Neutrophil (primary cell): ENCODE measurements around the gene HSD3B1.

Source experiments
- H3K27ac ChIP-seq: fragments of 200-600 bp; sonication (generic); 2 replicates; pipeline ENCODE4 v1.5.1; 2016; ENCODE audit warnings: mild to moderate bottlenecking, moderate library complexity
- H3K27me3 ChIP-seq: fragments of 200-600 bp; sonication (generic); 2 replicates; pipeline ENCODE4 v1.6.0; 2016; ENCODE audit warnings: mild to moderate bottlenecking
- H3K36me3 ChIP-seq: fragments of 200-600 bp; sonication (generic); 2 replicates; pipeline ENCODE4 v1.5.1; 2017
- H3K4me1 ChIP-seq, 2 experiments: fragments of 200-600 bp in 1 of 2; sonication (generic) in 1 of 2; 1 replicate in 1 of 2; 2 replicates in 1 of 2; pipeline versions ENCODE4 v1.5.1 to v1.6.1; 2013 to 2016; ENCODE audit warnings: low read depth in 1 of 2, low read length in 1 of 2, mild to moderate bottlenecking in 1 of 2, moderate library complexity in 1 of 2; ENCODE audit not compliant: control insufficient read depth in 1 of 2, insufficient read depth in 1 of 2
- H3K4me3 ChIP-seq, 2 experiments: fragments of 200-600 bp in 1 of 2; sonication (generic) in 1 of 2; 1 replicate in 1 of 2; 2 replicates in 1 of 2; pipeline ENCODE4 v1.5.1; 2013 to 2016; ENCODE audit warnings: low read depth in 1 of 2, low read length in 1 of 2, mild to moderate bottlenecking in 1 of 2, moderate library complexity in 1 of 2
- H3K9me3 ChIP-seq: fragments of 200-600 bp; sonication (generic); 2 replicates; pipeline ENCODE4 v1.5.1; 2016
- CTCF ChIP-seq: fragments of 200-600 bp; sonication (generic); IDR thresholded peaks from 2 replicates; pipeline ENCODE4 v1.5.1; 2016; ENCODE audit warnings: antibody characterized with exemption

HSD3B1 gene

GRCh38 chr1:119472080-119472818 is 34.8 kb upstream of the HSD3B1 start:
- TF ChIP-seq CTCF, result no peak
- no peak overlapping the region for H3K4me3 ChIP-seq
- peaks cover 10% of the 10 kb centered on the region for H3K27me3 ChIP-seq
- H3K36me3 ChIP-seq, result no peaks in the 10 kb centered on the region
- H3K4me1 ChIP-seq, result no peaks in the 10 kb centered on the region
- H3K27ac ChIP-seq, result no peak overlapping the region
- H3K9me3 ChIP-seq, result no peaks in the 10 kb centered on the region

GRCh38 chr1:119472819-119473175 is 34.2 kb upstream of the HSD3B1 start:
- Histone ChIP-seq H3K4me1 (no peaks in the 10 kb centered on the region), H3K27me3 (peaks cover 10% of the 10 kb centered on the region), H3K36me3 (no peaks in the 10 kb centered on the region), H3K9me3 (no peaks in the 10 kb centered on the region), H3K27ac (no peak overlapping the region), H3K4me3 (no peak overlapping the region)
- no peak for TF ChIP-seq CTCF

GRCh38 chr1:119475866-119476439 is 31.1 kb upstream of the HSD3B1 start:
- Histone ChIP-seq H3K4me1 (no peaks in the 10 kb centered on the region), H3K36me3 (no peaks in the 10 kb centered on the region), H3K9me3 (no peaks in the 10 kb centered on the region), H3K27ac (no peak overlapping the region), H3K27me3 (no peaks in the 10 kb centered on the region), H3K4me3 (no peak overlapping the region)
- TF ChIP-seq CTCF, result no peak

- H3K4me3 ChIP-seq, result no peak overlapping the region
- H3K27ac ChIP-seq, result no peak overlapping the region
- H3K4me1 ChIP-seq, result no peaks in the 10 kb centered on the region
- H3K9me3 ChIP-seq, result no peaks in the 10 kb centered on the region
- H3K27me3 ChIP-seq, result no peaks in the 10 kb centered on the region
- H3K36me3 ChIP-seq, result no peaks in the 10 kb centered on the region
- no peak for TF ChIP-seq CTCF
Measured at GRCh38 chr1:119477710-119478109, 29.3 kb upstream of the HSD3B1 start.

- Histone ChIP-seq H3K9me3 (no peaks in the 10 kb centered on the region), H3K4me3 (no peak overlapping the region), H3K4me1 (no peaks in the 10 kb centered on the region), H3K27ac (no peak overlapping the region), H3K36me3 (no peaks in the 10 kb centered on the region), H3K27me3 (no peaks in the 10 kb centered on the region)
- no peak for TF ChIP-seq CTCF
Measured at GRCh38 chr1:119480175-119480574, 26.8 kb upstream of the HSD3B1 start.
